ENCODE results near the gene MEIS3. TPM values are rescaled to one million over a fixed set of nuclear protein-coding genes. Genes with fewer than 3 reads are reported as not detected.

The MEIS3 gene
- total and polyA plus RNA-seq, 10 of the 15 experiments (the other 5 are each of a cell fraction or from before 2014, with no cell fraction given): 0.05 to 0.23 TPM; not detected in 8

DNA sequence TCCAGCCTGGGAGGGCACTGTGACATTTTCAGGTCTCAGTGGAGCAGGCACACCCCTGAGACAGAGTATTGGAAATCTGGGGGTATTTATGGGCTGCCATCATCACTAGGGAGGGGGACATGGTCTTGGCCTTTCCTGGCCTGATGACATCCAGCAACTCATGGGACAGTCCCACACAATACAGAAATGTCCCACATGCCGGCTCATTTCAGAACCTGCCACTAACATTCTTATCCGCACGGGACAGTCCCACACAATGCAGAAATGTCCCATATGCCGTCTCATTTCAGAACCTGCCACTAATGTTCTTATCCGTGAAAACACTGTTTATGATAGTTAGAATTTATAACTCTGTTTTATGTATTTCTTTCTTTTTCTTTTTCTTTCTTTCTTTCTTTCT lies 42.5 kb upstream of the MEIS3 start (continued):
- TF ChIP-seq ZNF24 (IDR thresholded peaks at IDR 0.05): no peak
- no peak for TF ChIP-seq RBBP5 (conservative IDR thresholded peaks at IDR 0.05)
- no peak for TF ChIP-seq MYB (IDR thresholded peaks at IDR 0.05; ENCODE audit: borderline replicate concordance, low read depth, low read length)

DNA sequence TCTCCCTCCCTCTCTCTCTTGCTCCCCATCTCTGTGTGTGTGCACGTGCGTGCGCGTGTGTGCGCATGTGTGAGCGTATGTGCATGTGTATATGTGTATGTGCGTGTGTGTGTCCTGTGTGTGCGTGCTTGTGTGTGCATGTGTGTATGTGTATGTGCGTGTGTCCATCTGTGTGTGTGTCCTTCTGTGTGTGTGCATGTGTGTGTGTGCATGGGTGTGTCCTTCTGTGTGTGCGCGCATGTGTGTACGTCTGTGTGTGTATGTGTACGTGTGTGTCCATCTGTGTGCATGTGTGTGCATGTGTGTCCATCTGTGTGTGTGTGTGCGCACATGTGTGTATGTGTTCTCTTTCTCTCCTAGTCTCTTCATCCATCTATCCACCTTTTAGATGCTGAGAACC lies 40.1 kb upstream of the MEIS3 start:
- POLR2A ChIA-PET: interaction anchor here (0.5 kb wide), 1 partner anchor 157 kb away, joined by 3 read pairs; no protein-coding TSS in a partner anchor
- in situ Hi-C loops (cut with MboI): no loop called here
- no peak for TF ChIP-seq ATF7 (IDR thresholded peaks at IDR 0.05; ENCODE audit: low read depth)
- TF ChIP-seq PRDM15 (CRISPR knock-in tag; IDR thresholded peaks at IDR 0.05): no peak
- TF ChIP-seq IRF4 (IDR thresholded peaks at IDR 0.05; ENCODE audit: low read depth, low read length): no peak
- TF ChIP-seq TAF1 (IDR thresholded peaks at IDR 0.05; ENCODE audit: borderline replicate concordance, low read depth, low read length): no peak
- TF ChIP-seq, protein P1, sequence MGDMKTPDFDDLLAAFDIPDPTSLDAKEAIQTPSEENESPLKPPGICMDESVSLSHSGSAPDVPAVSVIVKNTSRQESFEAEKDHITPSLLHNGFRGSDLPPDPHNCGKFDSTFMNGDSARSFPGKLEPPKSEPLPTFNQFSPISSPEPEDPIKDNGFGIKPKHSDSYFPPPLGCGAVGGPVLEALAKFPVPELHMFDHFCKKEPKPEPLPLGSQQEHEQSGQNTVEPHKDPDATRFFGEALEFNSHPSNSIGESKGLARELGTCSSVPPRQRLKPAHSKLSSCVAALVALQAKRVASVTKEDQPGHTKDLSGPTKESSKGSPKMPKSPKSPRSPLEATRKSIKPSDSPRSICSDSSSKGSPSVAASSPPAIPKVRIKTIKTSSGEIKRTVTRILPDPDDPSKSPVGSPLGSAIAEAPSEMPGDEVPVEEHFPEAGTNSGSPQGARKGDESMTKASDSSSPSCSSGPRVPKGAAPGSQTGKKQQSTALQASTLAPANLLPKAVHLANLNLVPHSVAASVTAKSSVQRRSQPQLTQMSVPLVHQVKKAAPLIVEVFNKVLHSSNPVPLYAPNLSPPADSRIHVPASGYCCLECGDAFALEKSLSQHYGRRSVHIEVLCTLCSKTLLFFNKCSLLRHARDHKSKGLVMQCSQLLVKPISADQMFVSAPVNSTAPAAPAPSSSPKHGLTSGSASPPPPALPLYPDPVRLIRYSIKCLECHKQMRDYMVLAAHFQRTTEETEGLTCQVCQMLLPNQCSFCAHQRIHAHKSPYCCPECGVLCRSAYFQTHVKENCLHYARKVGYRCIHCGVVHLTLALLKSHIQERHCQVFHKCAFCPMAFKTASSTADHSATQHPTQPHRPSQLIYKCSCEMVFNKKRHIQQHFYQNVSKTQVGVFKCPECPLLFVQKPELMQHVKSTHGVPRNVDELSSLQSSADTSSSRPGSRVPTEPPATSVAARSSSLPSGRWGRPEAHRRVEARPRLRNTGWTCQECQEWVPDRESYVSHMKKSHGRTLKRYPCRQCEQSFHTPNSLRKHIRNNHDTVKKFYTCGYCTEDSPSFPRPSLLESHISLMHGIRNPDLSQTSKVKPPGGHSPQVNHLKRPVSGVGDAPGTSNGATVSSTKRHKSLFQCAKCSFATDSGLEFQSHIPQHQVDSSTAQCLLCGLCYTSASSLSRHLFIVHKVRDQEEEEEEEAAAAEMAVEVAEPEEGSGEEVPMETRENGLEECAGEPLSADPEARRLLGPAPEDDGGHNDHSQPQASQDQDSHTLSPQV (IDR thresholded peaks at IDR 0.05): no peak
- no peak for TF ChIP-seq STAT1 (conservative IDR thresholded peaks at IDR 0.05)
- no peak for TF ChIP-seq ZNF24 (IDR thresholded peaks at IDR 0.05)
- TF ChIP-seq SREBF2 (IDR thresholded peaks at IDR 0.05; ENCODE audit: low read length): no peak
- TF ChIP-seq PAX5 (IDR thresholded peaks at IDR 0.05; ENCODE audit: borderline replicate concordance, low read depth, low read length): no peak
- TF ChIP-seq KAT2A (conservative IDR thresholded peaks at IDR 0.05; ENCODE audit: control insufficient read depth, low read depth, low read length): no peak
- no peak for TF ChIP-seq ZBED1 (IDR thresholded peaks at IDR 0.05; ENCODE audit: borderline replicate concordance)
- TF ChIP-seq, protein P2, sequence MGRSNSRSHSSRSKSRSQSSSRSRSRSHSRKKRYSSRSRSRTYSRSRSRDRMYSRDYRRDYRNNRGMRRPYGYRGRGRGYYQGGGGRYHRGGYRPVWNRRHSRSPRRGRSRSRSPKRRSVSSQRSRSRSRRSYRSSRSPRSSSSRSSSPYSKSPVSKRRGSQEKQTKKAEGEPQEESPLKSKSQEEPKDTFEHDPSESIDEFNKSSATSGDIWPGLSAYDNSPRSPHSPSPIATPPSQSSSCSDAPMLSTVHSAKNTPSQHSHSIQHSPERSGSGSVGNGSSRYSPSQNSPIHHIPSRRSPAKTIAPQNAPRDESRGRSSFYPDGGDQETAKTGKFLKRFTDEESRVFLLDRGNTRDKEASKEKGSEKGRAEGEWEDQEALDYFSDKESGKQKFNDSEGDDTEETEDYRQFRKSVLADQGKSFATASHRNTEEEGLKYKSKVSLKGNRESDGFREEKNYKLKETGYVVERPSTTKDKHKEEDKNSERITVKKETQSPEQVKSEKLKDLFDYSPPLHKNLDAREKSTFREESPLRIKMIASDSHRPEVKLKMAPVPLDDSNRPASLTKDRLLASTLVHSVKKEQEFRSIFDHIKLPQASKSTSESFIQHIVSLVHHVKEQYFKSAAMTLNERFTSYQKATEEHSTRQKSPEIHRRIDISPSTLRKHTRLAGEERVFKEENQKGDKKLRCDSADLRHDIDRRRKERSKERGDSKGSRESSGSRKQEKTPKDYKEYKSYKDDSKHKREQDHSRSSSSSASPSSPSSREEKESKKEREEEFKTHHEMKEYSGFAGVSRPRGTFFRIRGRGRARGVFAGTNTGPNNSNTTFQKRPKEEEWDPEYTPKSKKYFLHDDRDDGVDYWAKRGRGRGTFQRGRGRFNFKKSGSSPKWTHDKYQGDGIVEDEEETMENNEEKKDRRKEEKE (IDR thresholded peaks at IDR 0.05): no peak

More for the DNA sequence above, 40.1 kb upstream of the MEIS3 start:
- H3K36me3 ChIP-seq (ENCODE audit: control insufficient read depth in 2 of 2, insufficient read depth in 2 of 2, low read length in 1 of 2): no peaks in the 10 kb centered on the region
- no peak overlapping the region for H2AFZ ChIP-seq (ENCODE audit: control insufficient read depth, low read depth, low read length)
- no peak overlapping the region for H3K27ac ChIP-seq (ENCODE audit: control insufficient read depth, insufficient read depth)
- FAIRE-seq (no peak), ATAC-seq (no peak), DNase-seq (ENCODE audit: low read depth, low spot score) (no peak)
- ChIA-PET CTCF (no interaction called here), SMC1A (ENCODE audit: uncharacterized antibody, unreplicated experiment) (no interaction called here), RAD21 (ENCODE audit: unreplicated experiment) (interaction anchor here (0.6 kb wide), 1 partner anchor 24 kb away, joined by 3 read pairs; no protein-coding TSS in a partner anchor)
- 73% methylated on average over 14 of the region's 14 CpGs for WGBS (ENCODE audit: insufficient coverage, insufficient replicate concordance, low lambda C conversion rate, missing lambda C conversion rate)
- no peak overlapping the region for H3K4me3 ChIP-seq
- intact Hi-C loops (cut with micrococcal nuclease; ENCODE audit: unreplicated experiment): no loop called here
- no peaks in the 10 kb centered on the region; a peak in 4 of 4 replicates for H3K27me3 ChIP-seq (replicated peaks in 1 of 2; ENCODE audit: control insufficient read depth in 2 of 2, insufficient read depth in 2 of 2, low read length in 1 of 2)
- H3K9ac ChIP-seq (ENCODE audit: control insufficient read depth, insufficient read depth, low read length): no peak overlapping the region
- H4K20me1 ChIP-seq (ENCODE audit: control insufficient read depth, insufficient read depth): no peaks in the 10 kb centered on the region
- no peaks in the 10 kb centered on the region for H3K79me2 ChIP-seq (ENCODE audit: control insufficient read depth, insufficient read depth, low read length)
- no TSS peak for BruUV-seq (replicated peaks)
- no peaks in the 10 kb centered on the region; the same call in 2 of the 3 replicates for H3K9me3 ChIP-seq (replicated peaks; ENCODE audit: control insufficient read depth, insufficient read depth, low read length)
- H3K4me1 ChIP-seq (ENCODE audit: control insufficient read depth, insufficient read depth, low read length): no peaks in the 10 kb centered on the region
- H3K4me2 ChIP-seq (ENCODE audit: control insufficient read depth, insufficient read depth): no peak overlapping the region
